ENCODE results near the gene KLHL17. TPM values are rescaled to one million over a fixed set of nuclear protein-coding genes. Genes with fewer than 3 reads are reported as not detected.

The KLHL17 gene
- total RNA-seq, 2 experiments from 2014 or later = 28.6 to 31.7 TPM

DNA sequence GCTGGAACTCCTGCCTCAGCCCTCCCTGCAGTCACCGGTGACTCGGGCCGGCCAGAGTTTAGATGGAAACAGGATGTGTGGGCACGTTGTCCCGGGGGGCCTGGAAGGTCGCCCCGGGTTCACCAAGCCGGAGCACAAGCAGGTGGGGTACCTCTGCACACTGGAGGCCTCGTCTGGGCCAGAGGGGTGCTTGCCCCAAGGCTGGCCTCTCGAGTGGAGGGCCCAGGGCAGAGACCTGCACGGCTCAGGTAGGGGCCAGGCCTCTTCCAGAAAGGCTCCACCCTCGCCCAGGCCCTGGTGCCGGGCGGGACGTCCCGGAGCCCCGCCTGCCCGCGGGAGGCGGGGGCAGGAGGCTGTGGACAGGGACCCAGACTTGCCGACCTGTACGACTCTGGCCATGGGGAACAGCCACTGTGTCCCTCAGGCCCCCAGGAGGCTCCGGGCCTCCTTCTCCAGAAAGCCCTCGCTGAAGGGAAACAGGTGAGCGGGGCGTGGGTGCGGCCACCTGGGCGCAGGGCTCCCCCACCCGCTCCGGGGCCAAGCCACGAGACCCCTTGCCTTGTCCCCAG, 5.8 kb downstream of the KLHL17 start, which contains the start of gene PLEKHN1:
PLEKHN1 (plus strand) TSS at position 348 of the 569 bp plus-strand sequence; CDS start at position 398, 50 bp downstream.
- peaks cover 8% of the 10 kb centered on the region for H3K27me3 Mint-ChIP-seq
- peak within 1 kb of the TSS; percentile 83 for H3K27ac Mint-ChIP-seq
- peak; percentile 61 for DNase-seq
- ChIA-PET CTCF (interaction anchor here (1.0 to 2.5 kb wide), 4 partner anchors 10 to 97 kb away, joined by 5 to 12 read pairs (median 6); partner anchors contain the start of gene PERM1), POLR2A (interaction anchor here (1.0 to 2.2 kb wide), 5 partner anchors 7 to 61 kb away, joined by 3 to 12 read pairs (median 6); partner anchors contain the start of genes ISG15 and NOC2L)
- H3K4me1 Mint-ChIP-seq = peaks cover 25% of the 10 kb centered on the region
- peaks cover 14% of the 10 kb centered on the region for H3K36me3 Mint-ChIP-seq (ENCODE audit: low read depth)
- peak within 1 kb of the TSS; percentile 82 for H3K4me3 Mint-ChIP-seq
- H3K9me3 Mint-ChIP-seq = peaks cover 7% of the 10 kb centered on the region

DNA sequence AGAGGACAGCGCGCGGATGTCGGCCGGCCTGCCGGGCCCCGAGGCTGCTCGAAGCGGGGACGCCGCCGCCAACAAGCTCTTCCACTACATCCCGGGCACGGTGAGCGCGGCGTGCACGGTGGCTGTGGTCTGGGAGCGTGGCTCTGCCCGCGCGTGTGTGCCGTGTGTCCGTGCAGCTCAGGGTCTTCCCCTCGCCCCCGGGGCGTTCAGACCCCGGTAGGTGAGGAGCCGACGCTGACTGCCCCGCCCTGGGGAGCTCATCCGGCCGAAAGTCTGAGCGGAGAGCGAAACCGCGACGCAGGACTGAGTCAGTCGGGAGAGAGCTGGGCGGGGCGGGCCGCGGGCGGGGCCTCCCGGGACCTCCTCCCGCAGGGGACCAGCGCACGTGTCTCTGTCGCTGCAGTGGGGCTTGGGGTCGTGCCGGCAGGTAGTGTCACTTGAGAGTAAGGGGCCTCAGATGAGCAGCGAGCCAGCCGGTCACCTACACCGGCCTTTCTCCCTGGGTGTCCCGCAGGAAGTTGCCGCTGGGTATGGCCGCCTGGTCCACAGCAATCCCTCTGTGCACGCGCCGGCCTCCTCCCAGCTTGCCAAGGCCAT, 6.4 kb downstream of the KLHL17 start:
- Mint-ChIP-seq H3K9me3 (peaks cover 7% of the 10 kb centered on the region), H3K4me1 (peaks cover 20% of the 10 kb centered on the region), H3K36me3 (ENCODE audit: low read depth) (peaks cover 14% of the 10 kb centered on the region), H3K27ac (peak overlapping the region; percentile 83), H3K4me3 (peak overlapping the region; percentile 82), H3K27me3 (peaks cover 8% of the 10 kb centered on the region)
- POLR2A ChIA-PET = interaction anchor here (1.0 to 2.2 kb wide), 6 partner anchors 8 to 61 kb away, joined by 3 to 12 read pairs (median 6); partner anchors contain the start of genes ISG15 and NOC2L
- CTCF ChIA-PET = interaction anchor here (1.0 to 2.5 kb wide), 4 partner anchors 9 to 97 kb away, joined by 5 to 12 read pairs (median 6); partner anchors contain the start of gene PERM1
- peak; percentile 87 for DNase-seq

DNA sequence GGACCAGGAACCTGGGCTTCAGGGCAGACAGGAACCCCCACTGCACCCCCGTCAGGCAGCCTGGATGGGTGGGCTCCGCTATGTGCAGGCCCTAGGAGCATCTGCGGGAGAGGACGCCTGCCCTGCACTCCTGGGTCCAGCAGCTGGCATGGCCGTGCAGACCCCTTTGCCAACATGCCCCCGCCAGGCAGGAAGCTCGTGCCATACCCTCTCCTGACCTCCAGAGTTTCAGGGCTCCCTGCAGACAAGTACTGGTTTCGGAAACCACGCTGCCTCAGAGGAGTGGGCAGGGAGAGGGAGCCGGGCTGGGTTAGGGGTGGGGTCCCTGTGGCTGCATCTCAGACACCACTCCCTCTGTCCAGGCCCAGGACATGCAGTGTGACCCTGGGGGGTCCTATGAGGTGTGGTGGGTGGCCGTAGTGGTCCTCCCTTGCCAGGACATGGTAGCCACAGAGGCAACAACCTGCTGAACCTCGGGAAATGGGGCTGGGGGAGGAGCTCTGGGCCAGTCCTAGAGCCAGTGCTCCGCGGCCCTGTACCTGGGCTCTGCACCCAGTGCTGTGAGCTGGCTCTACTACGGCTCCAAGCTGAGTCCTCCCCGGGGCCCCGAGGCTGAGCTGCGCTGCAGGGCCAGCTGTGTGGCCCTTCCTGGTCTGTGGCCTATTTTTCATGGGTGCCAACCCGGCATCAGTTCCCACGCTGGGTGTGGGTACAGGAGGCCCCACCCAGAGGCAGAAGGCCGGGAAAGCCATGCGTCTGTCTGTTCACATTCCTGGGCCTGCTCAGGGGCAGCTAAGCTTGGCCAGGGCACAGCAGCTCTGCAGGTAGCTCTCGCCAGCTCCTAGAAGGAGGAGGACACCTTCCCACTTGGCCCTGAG, 7.3 kb downstream of the KLHL17 start:
- H3K4me1 Mint-ChIP-seq = peaks cover 17% of the 10 kb centered on the region
- H3K36me3 Mint-ChIP-seq (ENCODE audit: low read depth) = peaks cover 10% of the 10 kb centered on the region
- peaks cover 8% of the 10 kb centered on the region for H3K27me3 Mint-ChIP-seq
- ChIA-PET CTCF (interaction anchor here (1.3 to 2.5 kb wide), 2 partner anchors 8 to 17 kb away, joined by 3 to 12 read pairs; no protein-coding TSS in a partner anchor), POLR2A (interaction anchor here (0.9 to 2.2 kb wide), 6 partner anchors 8 to 47 kb away, joined by 4 to 12 read pairs (median 6); partner anchors contain the start of genes ISG15 and NOC2L)
- H3K27ac Mint-ChIP-seq = no peak overlapping the region
- no peak overlapping the region for H3K4me3 Mint-ChIP-seq
- no peak for DNase-seq
- peaks cover 7% of the 10 kb centered on the region for H3K9me3 Mint-ChIP-seq

DNA sequence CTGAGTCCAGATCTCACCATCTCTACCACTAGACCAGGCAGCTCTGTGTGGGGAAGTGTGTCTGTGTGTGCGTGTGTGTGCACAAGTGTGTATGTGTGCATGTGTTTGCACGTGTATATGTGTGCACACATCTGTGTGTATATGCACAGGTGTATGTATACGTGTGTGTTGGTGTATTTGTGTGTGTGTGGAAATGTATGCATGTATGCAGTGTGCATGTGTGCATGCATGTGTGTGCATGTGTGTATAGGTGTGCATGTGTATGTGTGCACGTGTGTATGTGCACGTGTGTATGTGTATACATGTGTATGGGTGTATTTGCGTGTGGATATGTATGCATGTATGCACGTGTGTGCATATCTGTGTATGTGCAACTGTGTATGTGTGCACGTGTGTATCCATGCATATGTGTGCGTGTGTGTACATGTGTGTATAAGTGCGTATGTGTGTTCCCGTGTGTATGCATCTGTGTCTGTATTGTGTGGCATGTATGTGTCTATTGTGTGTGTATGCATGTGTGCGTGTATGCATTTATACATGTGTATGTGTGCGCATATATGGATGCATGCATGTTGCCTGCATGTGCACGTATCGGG, 9.0 kb downstream of the KLHL17 start:
- no peak for DNase-seq
- H3K27ac Mint-ChIP-seq = no peak overlapping the region
- H3K4me3 Mint-ChIP-seq = no peak overlapping the region
- peaks cover 7% of the 10 kb centered on the region for H3K9me3 Mint-ChIP-seq
- H3K4me1 Mint-ChIP-seq = peaks cover 17% of the 10 kb centered on the region
- peaks cover 6% of the 10 kb centered on the region for H3K36me3 Mint-ChIP-seq (ENCODE audit: low read depth)
- CTCF ChIA-PET = no interaction called here
- POLR2A ChIA-PET = no interaction called here
- H3K27me3 Mint-ChIP-seq = peaks cover 8% of the 10 kb centered on the region

DNA sequence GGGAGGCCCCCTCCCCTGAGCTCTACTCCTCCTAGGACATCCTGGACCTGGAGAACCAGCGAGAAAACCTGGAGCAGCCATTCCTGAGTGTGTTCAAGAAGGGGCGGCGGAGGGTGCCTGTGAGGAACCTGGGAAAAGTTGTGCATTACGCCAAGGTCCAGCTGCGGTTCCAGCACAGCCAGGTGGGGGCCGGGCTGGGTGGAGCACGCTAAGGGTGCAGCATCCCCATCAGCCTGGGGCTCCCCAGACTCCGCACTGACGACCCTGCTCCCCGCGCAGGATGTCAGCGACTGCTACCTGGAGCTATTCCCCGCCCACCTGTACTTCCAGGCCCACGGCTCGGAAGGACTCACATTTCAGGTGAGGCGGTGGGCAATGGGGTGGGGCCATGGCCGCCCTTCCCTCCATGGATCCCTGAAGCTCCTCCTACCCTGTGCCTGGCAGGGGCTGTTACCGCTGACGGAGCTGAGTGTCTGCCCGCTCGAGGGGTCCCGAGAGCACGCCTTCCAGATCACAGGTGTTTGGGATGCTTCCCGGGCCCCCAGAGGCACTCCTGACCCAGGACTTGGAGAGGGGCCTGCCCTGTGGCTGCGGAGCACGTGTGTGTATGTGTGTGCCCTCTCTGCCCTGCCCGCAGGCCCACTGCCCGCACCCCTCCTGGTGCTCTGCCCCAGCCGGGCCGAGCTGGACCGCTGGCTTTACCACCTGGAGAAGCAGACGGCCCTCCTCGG, 10.0 kb downstream of the KLHL17 start:
- Mint-ChIP-seq H3K4me1 (peaks cover 15% of the 10 kb centered on the region), H3K36me3 (ENCODE audit: low read depth) (peaks cover 3% of the 10 kb centered on the region), H3K27ac (no peak overlapping the region), H3K4me3 (no peak overlapping the region), H3K27me3 (peaks cover 8% of the 10 kb centered on the region), H3K9me3 (peaks cover 7% of the 10 kb centered on the region)
- ChIA-PET POLR2A (no interaction called here), CTCF (interaction anchor here (0.7 to 0.9 kb wide), 2 partner anchors 64 to 1668 kb away, joined by 3 read pairs; no protein-coding TSS in a partner anchor)
- DNase-seq = no peak

DNA sequence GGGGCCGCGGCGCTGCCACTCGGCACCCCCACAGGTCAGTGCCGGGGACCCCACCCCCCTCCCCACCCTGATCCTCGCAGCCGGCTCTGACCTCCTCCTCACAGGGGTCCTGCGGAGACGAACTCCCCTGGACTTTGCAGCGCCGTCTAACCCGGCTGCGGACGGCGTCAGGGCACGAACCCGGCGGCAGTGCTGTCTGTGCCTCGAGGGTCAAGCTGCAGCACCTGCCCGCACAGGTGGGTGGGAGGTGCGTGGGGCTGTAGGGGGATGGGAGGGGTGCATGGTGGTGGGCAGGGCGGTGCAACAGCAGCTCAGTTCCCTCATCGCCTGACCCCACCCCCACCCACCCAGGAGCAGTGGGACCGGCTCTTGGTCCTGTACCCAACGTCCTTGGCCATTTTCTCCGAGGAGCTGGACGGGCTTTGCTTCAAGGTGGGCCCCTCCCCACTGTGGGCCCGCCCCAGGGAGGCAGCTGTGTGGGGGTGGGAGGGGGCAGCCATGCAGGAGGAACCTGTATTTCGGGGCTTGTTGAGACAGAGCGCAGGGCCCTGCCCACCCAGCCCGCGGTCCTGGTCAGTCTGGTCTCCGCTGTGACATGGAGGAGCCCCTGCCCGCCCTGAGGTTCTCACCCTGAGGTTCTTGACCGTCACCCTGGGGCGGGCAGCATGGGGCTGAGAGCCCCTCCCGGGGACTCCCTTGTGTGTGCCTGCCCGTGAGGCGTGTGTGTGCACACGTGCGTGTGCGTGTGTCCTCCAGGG, 10.8 kb downstream of the KLHL17 start:
- ChIA-PET POLR2A (no interaction called here), CTCF (interaction anchor here (0.9 kb wide), 1 partner anchor 65 kb away, joined by 3 read pairs; no protein-coding TSS in a partner anchor)
- Mint-ChIP-seq H3K9me3 (peaks cover 7% of the 10 kb centered on the region), H3K27me3 (peaks cover 11% of the 10 kb centered on the region), H3K27ac (no peak overlapping the region), H3K4me3 (no peak overlapping the region), H3K4me1 (peaks cover 15% of the 10 kb centered on the region), H3K36me3 (ENCODE audit: low read depth) (no peaks in the 10 kb centered on the region)
- DNase-seq = no peak

DNA sequence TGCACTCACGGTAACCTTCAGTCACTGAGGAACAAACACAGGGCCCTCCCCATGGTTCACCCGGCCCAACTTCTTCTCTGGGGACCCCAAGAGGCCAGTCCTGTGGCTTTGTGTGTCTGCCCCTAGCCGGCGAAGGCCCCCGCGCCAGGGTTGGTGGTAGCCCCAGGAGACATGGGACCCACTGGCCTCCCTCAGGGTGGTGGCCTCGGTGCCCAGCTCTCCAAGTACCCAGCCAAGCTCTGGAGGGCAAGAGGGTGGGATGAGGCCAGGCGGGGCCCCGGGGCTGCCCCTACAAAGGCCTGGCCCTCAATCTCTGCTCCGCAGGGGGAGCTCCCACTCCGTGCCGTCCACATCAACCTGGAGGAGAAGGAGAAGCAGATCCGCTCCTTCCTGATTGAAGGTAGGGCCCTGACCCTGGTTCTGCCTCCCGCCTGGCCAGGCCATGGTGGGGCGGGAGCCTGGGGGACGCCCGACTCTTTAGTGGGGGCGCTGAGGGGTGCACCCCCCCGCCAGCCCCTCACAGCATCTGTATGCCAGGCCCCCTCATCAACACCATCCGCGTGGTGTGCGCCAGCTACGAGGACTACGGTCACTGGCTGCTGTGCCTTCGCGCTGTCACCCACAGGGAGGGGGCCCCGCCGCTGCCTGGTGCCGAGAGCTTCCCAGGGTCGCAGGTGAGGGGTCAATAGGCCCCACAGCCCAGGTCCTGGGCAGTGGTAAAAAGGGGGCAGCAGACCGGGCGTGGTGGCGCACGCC, 11.5 kb downstream of the KLHL17 start:
- no peak overlapping the region for H3K27ac Mint-ChIP-seq
- no peak for DNase-seq
- peaks cover 7% of the 10 kb centered on the region for H3K9me3 Mint-ChIP-seq
- H3K27me3 Mint-ChIP-seq = peaks cover 11% of the 10 kb centered on the region
- H3K36me3 Mint-ChIP-seq (ENCODE audit: low read depth) = no peaks in the 10 kb centered on the region
- H3K4me3 Mint-ChIP-seq = no peak overlapping the region
- CTCF ChIA-PET = interaction anchor here (0.9 kb wide), 1 partner anchor 66 kb away, joined by 3 read pairs; no protein-coding TSS in a partner anchor
- peaks cover 12% of the 10 kb centered on the region for H3K4me1 Mint-ChIP-seq
- POLR2A ChIA-PET = no interaction called here

DNA sequence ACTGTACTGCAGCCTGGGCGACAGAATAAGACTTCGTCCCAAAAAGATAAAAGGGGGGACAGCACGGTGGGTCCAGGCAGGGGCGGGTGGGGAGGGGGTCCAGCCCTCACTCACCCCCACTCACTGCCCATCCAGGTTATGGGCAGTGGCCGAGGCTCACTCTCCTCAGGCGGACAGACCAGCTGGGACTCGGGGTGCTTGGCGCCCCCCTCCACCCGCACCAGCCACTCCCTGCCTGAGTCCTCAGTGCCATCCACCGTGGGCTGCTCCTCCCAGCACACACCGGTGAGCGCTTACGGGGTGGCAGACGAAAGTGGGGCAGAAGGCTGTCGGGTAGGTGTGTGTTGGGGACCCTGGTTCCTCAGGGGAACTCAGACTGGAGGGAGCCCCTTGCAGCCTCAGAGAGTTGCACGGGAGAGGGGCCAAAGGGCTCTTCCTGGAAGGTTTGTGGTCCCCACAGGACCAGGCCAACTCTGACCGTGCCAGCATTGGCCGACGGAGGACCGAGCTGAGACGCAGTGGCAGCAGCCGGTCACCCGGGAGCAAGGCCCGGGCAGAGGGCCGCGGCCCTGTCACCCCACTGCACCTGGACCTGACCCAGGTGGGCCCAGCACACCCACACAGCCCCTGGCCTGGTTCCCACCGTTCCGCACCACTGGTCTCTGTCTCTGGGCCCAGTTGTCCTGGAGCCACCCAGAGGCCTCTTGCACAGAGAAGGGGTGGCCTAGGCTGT, 12.5 kb downstream of the KLHL17 start:
- no peak for DNase-seq
- ChIA-PET CTCF (no interaction called here), POLR2A (no interaction called here)
- H3K27me3 Mint-ChIP-seq = peaks cover 11% of the 10 kb centered on the region
- H3K27ac Mint-ChIP-seq = no peak overlapping the region
- peaks cover 9% of the 10 kb centered on the region for H3K4me1 Mint-ChIP-seq
- no peaks in the 10 kb centered on the region for H3K36me3 Mint-ChIP-seq (ENCODE audit: low read depth)
- H3K9me3 Mint-ChIP-seq = peaks cover 7% of the 10 kb centered on the region
- H3K4me3 Mint-ChIP-seq = no peak overlapping the region

DNA sequence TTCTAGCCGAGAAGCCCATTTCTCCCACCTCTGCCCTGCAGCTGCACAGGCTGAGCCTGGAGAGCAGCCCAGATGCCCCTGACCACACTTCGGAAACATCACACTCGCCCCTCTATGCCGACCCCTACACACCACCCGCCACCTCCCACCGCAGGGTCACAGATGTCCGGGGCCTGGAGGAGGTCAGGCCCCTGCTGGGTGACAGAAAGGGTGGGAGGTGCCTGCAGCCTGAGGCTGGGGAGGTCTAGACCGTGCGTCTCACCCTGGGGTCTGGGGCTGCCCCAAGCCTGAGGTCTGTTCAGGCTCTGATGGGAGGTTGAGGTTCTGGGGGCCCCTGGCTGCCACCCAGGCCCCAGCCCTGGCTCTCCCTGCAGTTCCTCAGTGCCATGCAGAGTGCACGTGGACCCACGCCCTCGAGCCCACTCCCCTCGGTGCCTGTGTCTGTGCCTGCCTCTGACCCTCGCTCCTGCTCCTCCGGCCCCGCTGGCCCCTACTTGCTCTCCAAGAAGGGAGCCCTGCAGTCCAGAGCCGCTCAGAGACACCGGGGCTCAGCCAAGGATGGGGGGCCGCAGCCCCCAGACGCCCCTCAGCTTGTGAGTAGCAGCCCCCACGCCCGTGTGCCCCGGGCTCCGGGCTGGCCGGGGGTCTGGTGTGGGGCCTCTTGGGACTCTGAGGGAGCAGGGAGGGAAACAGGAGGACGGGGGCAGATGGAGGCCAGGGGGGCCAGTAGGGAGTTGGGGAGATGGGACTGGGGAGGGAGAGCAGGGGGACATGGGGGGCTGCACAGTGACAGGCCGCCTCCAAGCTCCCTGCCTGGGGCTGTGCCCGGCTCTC, 13.3 kb downstream of the KLHL17 start:
- ChIA-PET CTCF (no interaction called here), POLR2A (no interaction called here)
- Mint-ChIP-seq H3K27ac (no peak overlapping the region), H3K27me3 (peaks cover 11% of the 10 kb centered on the region), H3K9me3 (peaks cover 7% of the 10 kb centered on the region), H3K36me3 (ENCODE audit: low read depth) (no peaks in the 10 kb centered on the region), H3K4me3 (no peak overlapping the region), H3K4me1 (peaks cover 12% of the 10 kb centered on the region)
- DNase-seq = no peak

DNA sequence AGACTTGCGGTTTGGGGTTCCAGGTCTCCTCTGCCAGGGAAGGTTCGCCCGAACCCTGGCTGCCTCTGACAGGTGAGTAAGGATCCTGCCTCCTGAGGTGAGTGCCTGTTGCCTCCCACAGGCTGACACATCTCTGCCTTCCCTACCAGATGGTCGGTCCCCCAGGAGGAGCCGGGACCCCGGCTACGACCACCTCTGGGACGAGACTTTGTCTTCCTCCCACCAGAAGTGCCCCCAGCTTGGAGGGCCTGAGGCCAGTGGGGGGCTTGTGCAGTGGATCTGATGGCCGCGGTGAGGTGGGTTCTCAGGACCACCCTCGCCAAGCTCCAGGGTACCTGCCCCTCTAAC, 13.9 kb downstream of the KLHL17 start:
- CTCF ChIA-PET = no interaction called here
- H3K27me3 Mint-ChIP-seq = peaks cover 7% of the 10 kb centered on the region
- POLR2A ChIA-PET = no interaction called here
- no peak overlapping the region for H3K27ac Mint-ChIP-seq
- DNase-seq = no peak
- peaks cover 5% of the 10 kb centered on the region for H3K9me3 Mint-ChIP-seq
- peaks cover 12% of the 10 kb centered on the region for H3K4me1 Mint-ChIP-seq
- H3K36me3 Mint-ChIP-seq (ENCODE audit: low read depth) = no peaks in the 10 kb centered on the region
- no peak overlapping the region for H3K4me3 Mint-ChIP-seq

Measured in activated CD4-positive, alpha-beta memory T cell treated with anti-CD3 and anti-CD28 coated beads, Interleukin-2, amount 10 ng/mL, durations not matched to agents 7 days and 5 days (primary cell).